ENCODE measurements around the gene ESRRA.

Gene ESRRA

DNA sequence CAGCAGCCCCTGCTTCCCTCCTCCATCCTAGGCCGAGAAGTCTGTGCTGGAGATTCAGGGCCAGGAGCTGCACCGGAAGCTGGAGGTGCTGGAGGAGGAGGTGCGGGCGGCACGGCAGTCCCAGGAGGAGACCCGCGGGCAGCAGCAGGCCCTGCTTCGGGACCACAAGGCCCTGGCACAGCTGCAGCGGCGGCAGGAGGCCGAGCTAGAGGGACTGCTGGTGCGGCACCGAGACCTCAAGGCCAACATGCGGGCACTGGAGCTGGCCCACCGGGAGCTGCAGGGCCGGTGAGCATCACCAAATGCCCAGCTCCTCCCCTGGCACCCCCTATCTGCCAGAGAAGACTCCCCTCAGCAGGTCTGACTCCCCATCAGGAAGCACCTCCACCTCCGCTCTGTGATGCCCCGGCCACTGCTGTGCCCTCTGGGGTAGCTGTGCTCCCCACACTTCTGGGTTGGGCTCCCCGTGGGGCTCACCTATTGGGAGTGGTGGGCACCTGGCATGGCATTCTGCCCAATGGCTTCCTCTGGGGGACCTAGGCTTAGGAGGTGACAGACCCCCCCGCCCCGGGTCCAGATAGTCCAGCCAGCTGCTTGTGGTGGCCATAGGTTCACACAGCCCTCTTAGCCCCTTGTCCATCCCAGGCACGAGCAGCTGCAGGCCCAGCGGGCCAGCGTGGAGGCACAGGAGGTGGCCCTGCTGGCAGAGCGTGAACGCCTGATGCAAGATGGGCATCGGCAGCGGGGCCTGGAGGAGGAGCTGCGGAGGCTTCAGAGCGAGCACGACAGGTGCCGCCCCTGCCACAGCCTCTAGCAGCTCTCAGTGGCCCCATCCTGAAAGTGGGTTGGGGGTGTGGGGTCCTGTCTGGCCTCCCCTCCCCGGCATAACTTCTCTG is 47.0 kb downstream of the ESRRA start:
- no peak for DNase-seq (ENCODE audit: low read depth)

- DNase-seq (ENCODE audit: low read depth) = no peak
These were observed 47.8 kb downstream of the ESRRA start for GRCh38 chr11:64352995-64353714.

GRCh38 chr11:64353715-64354506 is 48.6 kb downstream of the ESRRA start:
- no peak for DNase-seq (ENCODE audit: low read depth)

DNA sequence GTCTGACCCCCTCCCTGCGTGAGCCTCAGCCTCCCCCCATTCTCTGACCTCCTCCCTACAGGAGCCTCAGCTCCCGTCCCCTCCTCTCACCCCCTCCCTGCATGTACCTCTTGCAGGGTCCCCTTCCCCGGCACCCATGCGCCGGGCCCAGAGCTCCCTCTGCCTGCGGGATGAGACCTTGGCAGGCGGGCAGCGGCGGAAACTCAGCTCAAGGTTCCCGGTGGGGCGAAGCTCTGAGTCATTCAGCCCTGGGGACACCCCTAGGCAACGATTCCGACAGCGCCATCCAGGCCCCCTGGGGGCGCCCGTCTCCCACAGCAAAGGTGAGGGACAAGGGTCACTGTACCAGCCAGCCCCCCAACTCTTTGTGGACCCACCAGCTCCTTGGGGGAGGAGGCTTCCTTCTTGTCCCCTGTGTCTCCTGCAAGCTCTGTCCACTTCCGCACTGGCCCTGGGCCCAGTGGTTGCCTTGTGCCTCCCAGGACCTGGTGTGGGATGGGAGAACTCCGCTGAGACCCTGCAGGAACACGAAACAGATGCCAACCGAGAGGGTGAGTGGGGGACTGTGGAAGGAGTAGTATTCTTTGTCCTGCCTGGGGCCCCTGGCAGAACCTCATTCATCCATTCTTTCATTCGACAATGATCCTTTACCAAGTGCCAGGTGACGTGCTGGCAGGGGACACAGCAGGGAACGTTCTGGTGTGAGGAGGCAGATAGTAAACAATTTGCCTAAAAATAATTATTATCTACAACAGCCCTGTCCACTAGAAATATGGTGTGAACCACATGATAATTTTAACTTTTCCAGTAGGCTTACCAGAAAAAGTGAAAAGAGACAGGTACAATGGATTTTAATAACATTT is 50.0 kb downstream of the ESRRA start:
- no peak for DNase-seq (ENCODE audit: low read depth)

GRCh38 chr11:64356498-64357411 is 51.4 kb downstream of the ESRRA start:
- DNase-seq (ENCODE audit: low read depth) = no peak

GRCh38 chr11:64357446-64357845 is 52.1 kb downstream of the ESRRA start:
- no peak for DNase-seq (ENCODE audit: low read depth)

DNA sequence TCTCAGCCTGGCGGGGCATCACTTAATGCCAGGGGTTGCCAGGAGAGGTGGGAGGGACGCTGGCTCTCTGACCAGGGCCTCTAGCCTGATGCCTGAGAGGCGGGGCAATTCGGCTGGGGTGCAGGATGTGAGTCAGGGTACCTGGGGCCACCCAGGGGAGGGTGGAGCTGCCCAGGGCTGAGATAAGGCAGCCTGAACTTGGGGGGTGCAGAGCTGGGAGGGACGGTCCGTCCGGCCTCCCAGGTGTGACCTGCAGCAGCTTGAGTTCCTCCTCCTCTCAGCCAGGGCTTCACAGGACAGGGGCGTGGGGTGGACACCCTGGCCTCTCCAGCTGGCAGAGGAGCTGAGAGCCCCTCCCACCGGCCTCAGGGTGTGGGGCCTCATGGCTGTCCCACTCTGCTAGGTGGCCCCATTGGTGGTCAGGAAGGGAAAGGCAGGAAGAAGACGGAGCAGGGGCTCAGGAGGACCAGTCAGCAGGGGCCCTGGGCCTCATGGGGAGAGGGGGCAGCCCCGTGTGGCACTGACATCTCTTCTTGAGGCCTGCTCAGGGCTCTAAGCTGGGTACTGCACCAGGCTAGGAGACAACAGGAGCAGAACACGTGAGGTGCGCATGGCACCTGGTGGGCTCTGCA is 52.7 kb downstream of the ESRRA start:
- no peak for DNase-seq (ENCODE audit: low read depth)

- no peak for DNase-seq (ENCODE audit: low read depth)
These were observed 53.2 kb downstream of the ESRRA start for GRCh38 chr11:64358536-64358906.

DNA sequence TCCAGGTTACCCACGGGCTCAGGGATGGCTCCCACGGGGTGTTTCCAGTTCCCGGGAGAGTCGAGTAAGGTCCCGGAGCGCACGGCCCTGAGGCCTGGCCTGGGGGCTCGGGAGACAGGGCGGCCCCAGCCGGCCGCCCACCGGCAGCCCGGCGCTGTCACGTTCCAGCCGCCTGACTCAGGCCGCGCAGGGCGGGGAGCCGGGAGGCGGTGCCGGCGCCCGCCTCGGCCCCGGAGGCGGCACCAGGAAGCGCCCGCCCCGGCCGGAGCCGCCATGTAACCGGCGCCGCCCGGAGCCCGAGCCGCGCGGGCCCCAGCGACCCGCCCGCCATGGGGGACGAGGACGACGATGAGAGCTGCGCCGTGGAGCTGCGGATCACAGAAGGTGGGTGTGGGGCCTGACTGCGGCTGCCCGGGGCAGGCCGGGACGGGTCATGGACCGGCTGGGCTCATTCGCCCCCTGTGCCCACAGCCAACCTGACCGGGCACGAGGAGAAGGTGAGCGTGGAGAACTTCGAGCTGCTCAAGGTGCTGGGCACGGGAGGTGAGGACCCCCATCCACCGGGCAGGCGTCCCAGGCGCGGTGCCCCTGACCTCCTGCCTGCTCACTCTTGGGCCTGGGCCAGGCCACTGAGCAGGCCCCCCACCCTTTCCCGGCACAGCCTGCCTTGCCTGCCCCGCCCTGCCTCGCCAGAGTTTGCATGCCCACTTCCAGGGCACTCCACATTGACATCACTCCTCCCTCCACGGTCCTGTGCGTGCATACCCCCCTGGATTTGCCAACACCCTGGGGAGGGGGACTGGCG is 53.8 kb downstream of the ESRRA start, which contains the start of gene RPS6KA4:
Gene RPS6KA4, plus strand, starts transcription at position 256 of the 805 bp plus-strand sequence. Its CDS starts 74 bp downstream, at position 330.
- no peak for DNase-seq (ENCODE audit: low read depth)

GRCh38 chr11:64359712-64360445 is 54.6 kb downstream of the ESRRA start:
- no peak for DNase-seq (ENCODE audit: low read depth)

GRCh38 chr11:64360448-64360921 is 55.2 kb downstream of the ESRRA start:
- no peak for DNase-seq (ENCODE audit: low read depth)

GRCh38 chr11:64361659-64362058 is 56.3 kb downstream of the ESRRA start:
- no peak for DNase-seq (ENCODE audit: low read depth)

DNA sequence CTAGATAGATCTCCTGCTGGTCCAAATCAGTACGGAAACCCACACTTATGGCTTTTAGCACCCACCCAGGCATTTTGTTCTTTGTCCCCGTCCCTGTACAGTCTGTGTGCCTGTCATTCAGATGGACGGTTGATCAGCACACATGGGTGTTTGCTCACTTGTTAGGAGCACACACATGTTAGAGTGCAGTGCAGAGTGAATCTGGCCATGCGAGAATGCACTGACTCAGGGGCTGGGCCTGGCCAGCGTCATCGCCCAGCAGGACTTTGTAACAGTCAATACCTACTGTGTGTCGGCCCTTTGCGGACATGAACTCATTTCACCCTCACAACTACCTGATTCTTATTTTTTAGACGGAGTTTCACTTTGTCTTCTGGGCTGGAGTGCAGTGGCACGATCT is 57.0 kb downstream of the ESRRA start:
- DNase-seq (ENCODE audit: low read depth) = no peak

DNA sequence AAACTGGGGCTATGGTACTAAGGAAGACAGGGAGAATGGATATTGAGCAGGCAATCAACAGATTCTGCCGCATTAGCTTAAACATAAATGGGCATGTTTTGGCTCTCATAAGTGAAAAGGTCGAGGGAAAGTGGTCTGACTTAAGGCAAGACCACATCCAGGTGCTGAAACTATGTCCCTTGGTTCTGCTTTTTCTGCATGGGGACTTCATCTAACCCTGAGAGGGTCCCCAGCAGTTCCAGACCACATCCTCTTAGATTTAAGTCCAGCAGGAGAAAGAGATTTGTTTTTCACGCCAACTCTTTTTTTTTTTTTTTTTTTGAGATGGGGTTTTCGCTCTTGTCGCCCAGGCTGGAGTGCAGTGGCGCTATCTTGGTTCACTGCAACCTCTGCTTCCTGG is 59.1 kb downstream of the ESRRA start:
- DNase-seq (ENCODE audit: low read depth) = no peak

GRCh38 chr11:64364911-64365310 is 59.6 kb downstream of the ESRRA start:
- DNase-seq (ENCODE audit: low read depth) = no peak
